ENCODE data around the gene CDH20. TPM values are rescaled to one million over a fixed set of nuclear protein-coding genes. Genes with fewer than 3 reads are reported as not detected.

Gene CDH20
- total and polyA plus RNA-seq, 2 of the 4 experiments (the other 2 are of a cell fraction), result not detected

GRCh38 chr18:61535401-61535800, 202.2 kb downstream of the CDH20 start:
- H2BK20ac ChIP-seq (ENCODE audit: low read depth, low read length), result no peak overlapping the region
- H3K36me3 ChIP-seq (ENCODE audit: control insufficient read depth, insufficient read depth, low read length), result no peaks in the 10 kb centered on the region
- no peak overlapping the region for H3K56ac ChIP-seq (ENCODE audit: extremely low read depth, insufficient read depth, low read length)
- H3K4me2 ChIP-seq (ENCODE audit: low read depth, low read length), result no peak overlapping the region
- no peak overlapping the region for H4K91ac ChIP-seq (ENCODE audit: insufficient read depth, low read depth, low read length)
- no peak overlapping the region for H3K23ac ChIP-seq (ENCODE audit: low read depth, low read length)
- WGBS, 2 experiments (ENCODE audit: extremely low coverage in 2 of 2, insufficient read length in 1 of 2), result no CpG with 5 or more reads among the region's 4 CpGs
- dilution Hi-C loops (cut with HindIII; ENCODE audit: low sequenced_read_pairs, unreplicated experiment), result no loop called here
- H2AK9ac ChIP-seq (replicated peaks; ENCODE audit: low read depth, low read length, poor library complexity), result no peak overlapping the region
- no peak overlapping the region for H3K27ac ChIP-seq (ENCODE audit: insufficient read depth, low read length)
- peaks cover 8% of the 10 kb centered on the region for H3K27me3 ChIP-seq (ENCODE audit: control insufficient read depth, insufficient read depth, low read length)
- TF ChIP-seq MAZ (IDR thresholded peaks at IDR 0.05; ENCODE audit: borderline replicate concordance, low read depth, low read length) (no peak), CEBPB (IDR thresholded peaks at IDR 0.05; ENCODE audit: low read depth, low read length) (no peak), RAD21 (IDR thresholded peaks at IDR 0.05; ENCODE audit: low read length) (no peak), MAFK (IDR thresholded peaks at IDR 0.05; ENCODE audit: low read depth, low read length) (no peak), FOS (IDR thresholded peaks at IDR 0.05; ENCODE audit: low read depth, low read length) (no peak)
- H3K14ac ChIP-seq (replicated peaks; ENCODE audit: low read depth, low read length), result no peak overlapping the region
- H3K4me1 ChIP-seq (ENCODE audit: control insufficient read depth, insufficient read depth, low read length), result no peaks in the 10 kb centered on the region
- H2BK5ac ChIP-seq (ENCODE audit: low read depth, low read length, poor library complexity, severe bottlenecking), result no peak overlapping the region
- no peak overlapping the region for H3K18ac ChIP-seq (ENCODE audit: low read depth, low read length)
- ATAC-seq (ENCODE audit: low read depth), result no peak
- H2AK5ac ChIP-seq (ENCODE audit: low read depth, low read length), result no peak overlapping the region
- in situ Hi-C loops (cut with MboI; ENCODE audit: low sequenced_read_pairs), result no loop called here
- no peak overlapping the region for H2AFZ ChIP-seq (replicated peaks; ENCODE audit: low read length, poor library complexity)
- no peak for DNase-seq
- CTCF ChIA-PET, result no interaction called here
- H3K79me1 ChIP-seq (ENCODE audit: low read depth in 1 of 2, low read length in 2 of 2), result no peaks in the 10 kb centered on the region
- no peaks in the 10 kb centered on the region for H3K9me1 ChIP-seq (ENCODE audit: insufficient read depth, low read length)
- no peaks in the 10 kb centered on the region for H4K20me1 ChIP-seq (ENCODE audit: insufficient read depth, low read length)
- no peak overlapping the region for H2BK120ac ChIP-seq (ENCODE audit: low read depth, low read length)
- H3K9ac ChIP-seq (ENCODE audit: low read depth, low read length), result no peak overlapping the region
- no peak overlapping the region for H4K5ac ChIP-seq (ENCODE audit: low read depth, low read length)
- BruUV-seq (replicated peaks), result no TSS peak
- no peak overlapping the region for H3K4me3 ChIP-seq (ENCODE audit: insufficient read depth, low read depth, low read length)
- no peak overlapping the region for H2BK15ac ChIP-seq (ENCODE audit: low read depth, low read length)
- POLR2A ChIA-PET (ENCODE audit: unreplicated experiment), result no interaction called here
- H3K9me3 ChIP-seq (ENCODE audit: control insufficient read depth, insufficient read depth, low read length), result no peaks in the 10 kb centered on the region
- H4K8ac ChIP-seq (ENCODE audit: low read depth in 2 of 2, low read length in 2 of 2), result no peak overlapping the region
- intact Hi-C loops (cut with micrococcal nuclease), result no loop called here
- no peak overlapping the region for H3K4ac ChIP-seq (ENCODE audit: low read depth, low read length)
